ENCODE data around the gene RAB43.
A peak's percentile ranks its signal among the peaks of the same experiment; 100 is the strongest.

RAB43 gene

DNA sequence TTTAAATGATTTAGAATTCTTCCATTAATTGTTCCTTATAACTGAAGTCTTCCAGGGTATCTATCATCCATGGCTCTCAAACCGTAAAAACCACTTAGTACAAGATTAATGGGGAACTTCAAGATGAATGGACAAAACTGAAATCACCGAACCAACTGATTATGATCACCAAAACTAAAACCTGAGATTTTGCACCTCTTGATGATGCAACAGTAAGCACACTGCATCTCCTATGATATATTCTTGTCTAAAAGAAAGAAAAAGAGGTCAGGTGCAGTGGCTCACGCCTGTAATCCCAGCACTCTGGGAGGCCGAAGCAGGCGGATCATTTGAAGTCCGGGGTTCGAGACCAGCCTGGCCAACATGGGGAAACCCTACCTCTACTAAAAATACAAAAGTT lies 42.9 kb upstream of the RAB43 start:
- Histone ChIP-seq H3F3A (ENCODE audit: insufficient read depth, low read length) (peaks cover 23% of the 10 kb centered on the region), H3K4me2 (ENCODE audit: low read length) (no peak overlapping the region), H3K9me3 (ENCODE audit: low read length) (no peaks in the 10 kb centered on the region), H3K27ac (ENCODE audit: low read depth, low read length, poor library complexity, severe bottlenecking) (no peak overlapping the region), H3K4me3 (ENCODE audit: low read depth, low read length, poor library complexity, severe bottlenecking) (no peak overlapping the region), H3K27me3 (ENCODE audit: insufficient read depth, low read length) (no peaks in the 10 kb centered on the region), H4K20me1 (ENCODE audit: insufficient read depth, low read length) (no peaks in the 10 kb centered on the region), H3K9ac (ENCODE audit: low read length) (no peak overlapping the region), H3K79me2 (ENCODE audit: insufficient read depth, low read length) (peaks cover 11% of the 10 kb centered on the region), H3K4me1 (ENCODE audit: insufficient read depth, low read length, severe bottlenecking) (peaks cover 24% of the 10 kb centered on the region), H2AFZ (ENCODE audit: low read length) (no peak overlapping the region), H3K9me2 (ENCODE audit: low read depth, low read length) (no peaks in the 10 kb centered on the region), H3K36me3 (ENCODE audit: insufficient read depth, low read length) (peaks cover 39% of the 10 kb centered on the region)
- TF ChIP-seq EZH2 (IDR thresholded peaks at IDR 0.05; ENCODE audit: borderline replicate concordance, low read length): no peak
- TF ChIP-seq, protein P1, sequence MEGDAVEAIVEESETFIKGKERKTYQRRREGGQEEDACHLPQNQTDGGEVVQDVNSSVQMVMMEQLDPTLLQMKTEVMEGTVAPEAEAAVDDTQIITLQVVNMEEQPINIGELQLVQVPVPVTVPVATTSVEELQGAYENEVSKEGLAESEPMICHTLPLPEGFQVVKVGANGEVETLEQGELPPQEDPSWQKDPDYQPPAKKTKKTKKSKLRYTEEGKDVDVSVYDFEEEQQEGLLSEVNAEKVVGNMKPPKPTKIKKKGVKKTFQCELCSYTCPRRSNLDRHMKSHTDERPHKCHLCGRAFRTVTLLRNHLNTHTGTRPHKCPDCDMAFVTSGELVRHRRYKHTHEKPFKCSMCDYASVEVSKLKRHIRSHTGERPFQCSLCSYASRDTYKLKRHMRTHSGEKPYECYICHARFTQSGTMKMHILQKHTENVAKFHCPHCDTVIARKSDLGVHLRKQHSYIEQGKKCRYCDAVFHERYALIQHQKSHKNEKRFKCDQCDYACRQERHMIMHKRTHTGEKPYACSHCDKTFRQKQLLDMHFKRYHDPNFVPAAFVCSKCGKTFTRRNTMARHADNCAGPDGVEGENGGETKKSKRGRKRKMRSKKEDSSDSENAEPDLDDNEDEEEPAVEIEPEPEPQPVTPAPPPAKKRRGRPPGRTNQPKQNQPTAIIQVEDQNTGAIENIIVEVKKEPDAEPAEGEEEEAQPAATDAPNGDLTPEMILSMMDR (IDR thresholded peaks at IDR 0.05; ENCODE audit: low read length): no peak

DNA sequence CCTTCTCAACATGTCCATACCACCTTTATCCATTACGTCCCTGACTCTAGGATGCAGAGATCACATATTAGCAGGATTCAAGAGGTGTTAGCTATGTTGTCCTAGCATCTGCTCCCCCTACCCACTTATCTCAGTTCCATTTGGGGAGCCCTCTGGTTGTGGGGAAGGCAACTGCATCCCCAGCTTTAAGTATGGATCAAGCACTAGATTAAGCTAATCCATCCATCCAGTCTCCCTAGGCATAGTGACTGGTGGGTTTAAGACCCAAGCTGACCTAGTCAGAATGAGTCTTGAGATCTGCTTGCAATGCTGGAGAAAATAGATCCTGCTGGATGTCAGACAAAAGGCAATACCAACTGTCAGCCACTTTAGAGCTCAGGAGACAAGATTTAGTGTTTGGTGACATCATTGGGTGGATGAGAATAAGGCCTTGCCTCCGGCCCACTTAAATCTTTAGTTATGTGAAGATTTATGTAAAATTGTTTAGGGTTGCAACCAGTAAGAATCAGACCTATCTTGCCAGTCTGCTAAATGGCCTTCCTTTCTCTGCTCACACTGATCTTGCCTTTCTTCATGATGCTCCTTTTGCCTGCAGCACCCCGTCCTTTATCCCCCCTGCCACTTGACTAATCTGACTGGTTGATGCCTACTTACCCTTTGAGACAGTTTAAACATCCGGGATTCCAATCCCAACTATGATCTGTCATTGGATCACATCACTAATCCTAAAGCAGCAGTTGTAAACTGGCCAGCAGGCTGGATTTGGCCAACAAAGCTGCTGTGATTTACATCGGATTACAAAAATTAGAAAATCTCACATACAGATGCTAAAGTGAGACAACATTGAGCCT lies 41.4 kb upstream of the RAB43 start:
- no peaks in the 10 kb centered on the region for H3K9me2 ChIP-seq (ENCODE audit: low read depth, low read length)
- no peaks in the 10 kb centered on the region for H4K20me1 ChIP-seq (ENCODE audit: insufficient read depth, low read length)
- H3K4me3 ChIP-seq (ENCODE audit: low read depth, low read length, poor library complexity, severe bottlenecking): peak overlapping the region; percentile 89
- peak overlapping the region; percentile 93; the same call in 1 of the 2 replicates for H3K9ac ChIP-seq (ENCODE audit: low read length)
- H3K36me3 ChIP-seq (ENCODE audit: insufficient read depth, low read length): peaks cover 41% of the 10 kb centered on the region
- H2AFZ ChIP-seq (ENCODE audit: low read length): no peak overlapping the region
- peak overlapping the region; percentile 99 for H3K27ac ChIP-seq (ENCODE audit: low read depth, low read length, poor library complexity, severe bottlenecking)
- no peaks in the 10 kb centered on the region for H3K27me3 ChIP-seq (ENCODE audit: insufficient read depth, low read length)
- peaks cover 19% of the 10 kb centered on the region for H3K79me2 ChIP-seq (ENCODE audit: insufficient read depth, low read length)
- peaks cover 20% of the 10 kb centered on the region for H3F3A ChIP-seq (ENCODE audit: insufficient read depth, low read length)
- H3K4me1 ChIP-seq (ENCODE audit: insufficient read depth, low read length, severe bottlenecking): peaks cover 31% of the 10 kb centered on the region
- peak overlapping the region; percentile 97 for H3K4me2 ChIP-seq (ENCODE audit: low read length)
- TF ChIP-seq, protein P1 (IDR thresholded peaks at IDR 0.05; ENCODE audit: low read length): peak; percentile 38
- TF ChIP-seq EZH2 (IDR thresholded peaks at IDR 0.05; ENCODE audit: borderline replicate concordance, low read length): no peak
- no peaks in the 10 kb centered on the region for H3K9me3 ChIP-seq (ENCODE audit: low read length)

DNA sequence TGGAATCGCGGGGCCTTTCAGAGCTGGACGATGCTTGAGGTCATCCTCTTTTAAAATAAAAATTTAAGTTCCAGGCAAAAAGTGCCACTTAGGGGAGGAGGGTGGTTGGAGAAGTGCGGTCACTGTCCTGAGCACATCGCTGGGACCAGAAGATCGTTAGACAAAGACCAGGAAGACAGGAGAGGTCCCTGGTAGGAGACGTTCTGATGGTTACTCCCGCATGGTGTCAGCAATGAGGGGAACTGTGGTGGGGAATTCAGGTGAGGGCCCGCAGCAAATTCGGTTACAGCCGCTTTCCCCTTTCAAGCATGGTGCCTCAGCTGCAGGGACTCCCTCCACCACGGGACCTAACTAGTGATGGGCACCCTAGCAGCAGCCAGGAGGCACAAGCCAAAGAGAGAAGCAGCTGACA lies 40.3 kb upstream of the RAB43 start:
- Histone ChIP-seq H4K20me1 (ENCODE audit: insufficient read depth, low read length) (no peaks in the 10 kb centered on the region), H3K36me3 (ENCODE audit: insufficient read depth, low read length) (peaks cover 41% of the 10 kb centered on the region), H3K9me3 (ENCODE audit: low read length) (no peaks in the 10 kb centered on the region), H3F3A (ENCODE audit: insufficient read depth, low read length) (peaks cover 20% of the 10 kb centered on the region), H3K9me2 (ENCODE audit: low read depth, low read length) (no peaks in the 10 kb centered on the region), H3K4me3 (ENCODE audit: low read depth, low read length, poor library complexity, severe bottlenecking) (peak overlapping the region; percentile 89), H3K79me2 (ENCODE audit: insufficient read depth, low read length) (peaks cover 19% of the 10 kb centered on the region), H3K4me2 (ENCODE audit: low read length) (peak overlapping the region; percentile 97), H3K9ac (ENCODE audit: low read length) (peak overlapping the region; percentile 93), H3K4me1 (ENCODE audit: insufficient read depth, low read length, severe bottlenecking) (peaks cover 31% of the 10 kb centered on the region), H3K27me3 (ENCODE audit: insufficient read depth, low read length) (no peaks in the 10 kb centered on the region), H2AFZ (ENCODE audit: low read length) (no peak overlapping the region), H3K27ac (ENCODE audit: low read depth, low read length, poor library complexity, severe bottlenecking) (peak overlapping the region; percentile 99)
- no peak for TF ChIP-seq EZH2 (IDR thresholded peaks at IDR 0.05; ENCODE audit: borderline replicate concordance, low read length)
- TF ChIP-seq, protein P1 (IDR thresholded peaks at IDR 0.05; ENCODE audit: low read length): no peak; the same call in 1 of the 2 replicates

Measured in OCI-LY1 (cell line).